ENCODE measurements around the gene BTAF1.

Gene BTAF1

DNA sequence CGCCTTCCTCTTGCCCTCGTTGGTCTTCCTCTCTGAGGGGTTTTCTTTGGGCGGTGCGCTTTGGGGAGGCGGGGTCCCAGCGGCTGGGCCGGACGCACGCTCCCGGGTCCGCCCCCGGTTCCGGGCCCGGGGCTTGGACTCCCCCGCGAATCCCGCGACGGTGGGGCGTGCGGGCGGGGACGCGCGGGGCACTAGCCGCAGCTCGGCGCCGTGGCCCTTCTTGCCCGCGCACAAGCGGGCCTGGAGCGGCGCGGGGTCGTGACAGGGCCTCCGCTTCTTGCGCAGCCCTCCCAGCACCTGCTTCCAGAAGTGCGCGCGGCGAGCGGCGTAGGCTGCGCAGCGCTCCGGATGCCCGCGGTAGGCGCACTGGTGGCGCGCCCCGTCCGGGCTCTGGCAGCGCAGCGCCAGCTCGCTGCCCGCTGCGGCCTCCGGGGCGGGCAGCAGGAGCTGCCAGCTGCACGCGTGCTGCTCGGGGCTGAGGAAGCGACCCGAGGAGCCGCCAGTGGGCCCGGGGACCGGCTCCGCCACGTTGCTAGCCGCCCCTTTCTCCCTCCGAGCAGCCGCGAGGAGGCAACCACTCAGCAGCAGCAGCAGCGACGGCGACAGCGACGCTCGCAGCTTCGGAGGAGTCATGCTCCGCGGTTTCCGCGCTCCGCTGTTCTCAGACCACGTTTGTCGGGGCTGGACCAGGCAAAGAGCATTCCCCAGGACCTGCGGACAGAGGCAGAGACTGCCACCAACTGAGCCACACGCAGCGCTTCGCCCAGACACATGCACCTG is 15.0 kb upstream of the BTAF1 start:
- peak; percentile 55 for DNase-seq (ENCODE audit: low read depth)

DNA sequence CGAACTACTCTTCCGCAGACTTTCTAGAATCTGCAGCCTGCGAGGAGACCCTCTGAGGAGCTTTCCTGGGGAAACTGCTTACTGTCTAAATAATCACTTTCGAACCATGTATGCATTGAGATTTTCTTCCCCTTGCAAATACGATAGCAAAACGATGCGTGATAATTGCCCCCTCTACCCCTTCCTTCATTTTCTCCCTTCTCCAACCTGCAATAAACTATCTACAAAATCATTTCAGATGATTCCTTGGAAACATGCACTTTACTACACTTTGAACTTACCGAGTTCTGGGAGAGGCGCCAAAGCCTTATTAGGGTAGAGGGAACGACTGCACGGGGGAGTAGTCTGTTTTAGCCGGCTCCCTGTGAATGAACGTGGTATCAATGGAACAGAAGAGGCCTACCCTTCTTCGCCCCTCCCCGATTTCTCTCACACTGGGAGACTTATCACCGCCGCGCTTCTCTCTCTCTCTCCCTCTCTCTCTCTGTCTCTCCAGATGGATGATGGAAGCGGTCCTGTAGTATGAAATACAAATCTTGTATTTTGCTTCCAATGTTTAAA is 14.4 kb upstream of the BTAF1 start, which contains the start of gene FGFBP3:
TSS of gene FGFBP3 (minus strand) at position 370 of the 561 bp plus-strand sequence. CDS start 517 bp downstream, outside the sequence.
- DNase-seq (ENCODE audit: low read depth): peak; percentile 17

DNA sequence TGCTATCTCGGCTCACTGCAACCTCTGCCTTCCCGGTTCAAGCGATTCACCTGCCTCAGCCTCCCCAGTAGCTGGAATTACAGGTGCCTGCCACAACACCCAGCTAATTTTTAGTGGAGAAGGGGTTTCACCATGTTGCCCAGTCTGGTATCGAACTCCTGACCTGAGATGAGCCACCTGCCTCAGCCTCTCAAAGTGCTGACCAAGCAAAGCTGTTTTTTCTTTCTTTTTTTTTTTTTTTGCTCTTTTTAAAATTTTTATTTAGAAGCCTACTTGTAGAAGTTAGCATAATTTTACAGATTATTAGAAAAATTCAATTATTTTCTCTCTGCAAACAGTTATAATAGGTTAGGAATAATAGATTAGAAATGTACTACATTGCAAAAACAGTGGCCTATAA is 13.1 kb upstream of the BTAF1 start:
- no peak for DNase-seq (ENCODE audit: low read depth)

DNA sequence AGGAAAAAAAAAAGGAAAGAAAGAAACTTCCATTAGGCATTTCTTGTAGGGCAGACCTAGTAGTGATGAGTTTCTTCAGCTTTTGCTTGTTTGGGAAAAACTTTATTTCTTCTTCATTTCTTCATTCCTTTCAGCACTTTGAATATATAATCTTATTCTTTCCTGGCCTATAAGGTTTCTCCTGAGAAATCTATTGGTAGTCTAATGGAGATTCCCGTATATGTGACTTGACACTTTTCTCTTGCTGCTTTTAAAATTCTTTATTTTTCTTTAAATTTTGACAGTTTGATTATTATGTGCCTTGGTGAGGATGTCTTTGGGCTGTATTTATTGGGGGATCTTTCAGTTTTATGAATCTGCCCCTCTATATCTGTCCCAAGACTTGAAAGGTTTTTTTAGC is 3.9 kb upstream of the BTAF1 start:
- no peak for DNase-seq (ENCODE audit: low read depth)

DNA sequence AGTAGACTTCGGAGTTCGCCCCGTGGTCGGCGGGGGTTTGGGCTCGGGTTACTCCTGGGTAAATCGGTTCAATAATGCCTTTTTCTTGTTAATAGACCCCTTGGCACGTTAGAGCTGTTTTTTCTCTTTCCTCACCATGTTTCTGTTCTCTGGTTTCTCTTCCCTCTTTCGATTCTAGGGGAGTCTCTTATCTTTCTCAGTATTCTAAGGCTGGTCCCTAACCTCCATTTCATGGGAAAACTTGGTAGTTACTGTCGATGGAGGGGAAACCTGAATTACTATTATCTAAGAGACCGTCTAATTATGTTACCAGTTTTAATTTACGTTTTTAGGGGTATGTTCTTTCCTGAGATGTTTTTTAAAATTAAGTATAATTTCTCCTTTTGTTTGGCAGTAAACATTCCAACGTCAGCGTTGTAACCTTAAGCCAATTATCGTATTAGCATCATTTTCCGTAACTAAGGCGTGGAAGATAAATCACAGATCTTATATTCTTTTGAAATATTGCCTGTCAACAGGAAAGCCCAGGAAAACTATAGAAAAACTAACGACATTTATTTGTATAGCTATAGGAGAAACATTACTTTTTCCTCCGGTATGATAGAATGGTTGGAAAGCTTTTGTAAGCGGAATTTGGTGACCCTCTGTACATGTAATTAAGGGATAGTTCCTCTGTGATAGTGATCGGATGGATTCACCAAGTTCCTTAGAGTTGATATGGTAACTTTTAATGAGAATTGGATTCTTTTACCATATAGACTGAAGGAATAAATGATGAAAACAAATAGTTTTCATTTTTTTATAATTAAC is 847 bp downstream of the BTAF1 start:
- DNase-seq (ENCODE audit: low read depth): no peak

DNA sequence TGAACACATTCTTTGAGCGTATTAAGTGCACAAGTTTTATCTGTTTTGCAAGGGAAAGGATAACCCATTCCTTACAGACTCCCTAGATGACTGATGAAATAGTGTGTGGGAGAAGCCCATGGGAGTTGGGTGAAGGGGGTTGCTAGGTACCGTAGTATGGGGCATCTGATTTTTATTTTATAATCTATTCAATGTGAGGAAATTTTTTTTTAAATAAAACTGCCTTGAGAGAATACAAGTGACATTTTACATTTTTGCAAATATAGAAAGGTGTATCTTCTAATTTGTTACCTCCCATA is 1.4 kb downstream of the BTAF1 start:
- no peak for DNase-seq (ENCODE audit: low read depth)

DNA sequence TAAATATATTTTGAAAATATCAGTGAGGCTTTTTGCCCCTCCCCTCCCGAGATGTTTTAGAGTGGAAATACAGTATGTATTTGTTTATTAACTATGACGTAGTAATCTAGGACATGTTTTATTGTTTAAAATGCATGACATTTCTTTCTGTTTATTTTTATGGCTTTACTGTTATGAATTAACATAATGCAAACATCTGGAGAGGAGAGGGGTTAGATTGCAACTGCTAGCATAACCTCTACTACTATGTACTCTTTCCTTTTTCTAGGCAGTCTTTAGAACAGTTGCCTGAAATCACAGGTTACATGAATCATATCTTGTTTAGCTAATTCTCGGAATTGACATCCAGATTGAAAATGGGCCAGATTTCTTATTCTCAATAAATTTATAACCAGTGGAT is 7.4 kb downstream of the BTAF1 start:
- DNase-seq (ENCODE audit: low read depth): no peak

DNA sequence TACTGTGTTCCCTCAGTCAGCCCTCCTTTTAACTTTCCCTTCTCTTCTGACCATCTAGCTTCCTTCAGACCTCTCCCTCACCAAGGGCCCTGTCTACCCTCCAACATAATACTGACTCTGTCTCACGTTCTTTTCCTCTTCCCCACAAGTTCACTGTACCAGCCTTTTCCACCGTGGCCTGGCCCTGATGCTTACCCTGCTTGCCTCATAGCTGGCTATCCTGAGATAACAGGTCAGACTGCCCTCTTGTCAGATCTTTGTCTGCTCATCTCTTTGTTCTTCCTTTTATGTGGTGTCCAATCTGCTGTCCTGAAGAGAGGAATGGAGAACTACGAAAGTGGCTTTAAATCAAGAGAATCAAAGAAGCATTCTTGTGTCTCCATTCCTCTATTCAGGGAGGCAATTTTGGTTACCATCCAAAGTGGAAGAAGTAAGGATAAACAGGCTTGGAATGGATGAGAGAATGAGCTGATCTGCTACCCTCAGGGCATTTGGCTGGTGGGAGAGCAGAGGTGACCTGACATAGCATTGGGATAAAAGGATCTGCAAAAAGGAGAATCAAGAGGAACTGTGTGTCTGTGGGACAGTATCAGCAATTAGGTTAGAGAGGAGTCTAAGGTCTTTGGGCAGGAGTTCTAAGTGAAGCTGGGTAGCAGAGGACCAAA is 8.1 kb downstream of the BTAF1 start:
- no peak for DNase-seq (ENCODE audit: low read depth)

DNA sequence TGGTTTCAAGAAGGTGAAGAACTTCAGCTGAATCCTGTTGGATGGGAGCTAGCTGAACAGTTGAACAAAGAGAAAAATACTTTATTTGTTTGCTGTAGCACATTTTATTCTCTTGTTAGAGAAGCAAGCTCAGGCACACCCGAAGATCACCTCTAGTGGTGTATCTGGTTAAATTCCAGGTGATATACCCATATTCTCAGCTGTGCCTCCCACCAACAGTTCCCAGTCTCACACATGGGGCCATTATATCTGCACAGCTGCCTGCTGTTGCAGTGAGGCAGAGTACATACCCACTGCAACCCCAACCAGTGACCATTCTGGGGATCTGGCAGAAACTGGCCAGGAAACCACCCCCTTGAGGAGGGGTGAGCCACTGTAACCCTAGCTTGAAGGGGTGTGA is 9.2 kb downstream of the BTAF1 start:
- no peak for DNase-seq (ENCODE audit: low read depth)

DNA sequence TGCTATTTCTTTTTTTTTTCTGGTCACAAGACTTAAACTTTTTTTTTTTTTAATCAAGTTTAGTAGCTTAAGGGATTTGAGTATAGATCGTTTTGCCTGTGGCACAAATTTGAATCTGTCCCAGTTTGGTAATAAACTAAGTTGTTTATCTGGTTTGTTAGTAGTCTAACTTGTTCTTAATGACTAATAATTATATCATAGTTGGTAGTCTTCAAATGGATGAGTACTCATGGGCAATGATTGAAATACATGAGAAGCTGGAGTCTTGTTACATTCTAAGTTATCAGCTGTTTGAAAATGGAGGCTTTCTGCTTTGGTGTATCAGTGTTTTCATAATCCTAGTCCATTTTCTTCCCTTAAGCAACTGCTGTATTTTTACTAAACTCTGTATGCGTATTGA is 12.3 kb downstream of the BTAF1 start:
- no peak for DNase-seq (ENCODE audit: low read depth)

DNA sequence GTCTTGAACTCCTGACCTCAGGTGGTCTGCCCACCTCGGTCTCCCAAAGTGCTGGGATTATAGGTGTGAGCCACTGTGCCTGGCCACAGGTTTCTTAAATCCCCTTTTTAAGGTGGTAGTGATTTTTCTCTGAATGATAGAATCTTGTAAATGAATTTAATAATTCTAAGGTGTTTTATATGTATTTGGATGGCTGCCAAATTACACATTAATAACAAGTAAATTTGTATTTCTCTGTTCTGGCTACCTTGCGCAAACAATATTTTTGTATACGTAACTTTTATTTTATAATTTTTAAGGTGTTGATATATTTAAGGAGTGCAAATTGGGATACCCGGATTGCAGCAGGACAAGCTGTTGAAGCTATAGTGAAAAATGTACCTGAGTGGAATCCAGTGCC is 16.1 kb downstream of the BTAF1 start:
- DNase-seq (ENCODE audit: low read depth): no peak

DNA sequence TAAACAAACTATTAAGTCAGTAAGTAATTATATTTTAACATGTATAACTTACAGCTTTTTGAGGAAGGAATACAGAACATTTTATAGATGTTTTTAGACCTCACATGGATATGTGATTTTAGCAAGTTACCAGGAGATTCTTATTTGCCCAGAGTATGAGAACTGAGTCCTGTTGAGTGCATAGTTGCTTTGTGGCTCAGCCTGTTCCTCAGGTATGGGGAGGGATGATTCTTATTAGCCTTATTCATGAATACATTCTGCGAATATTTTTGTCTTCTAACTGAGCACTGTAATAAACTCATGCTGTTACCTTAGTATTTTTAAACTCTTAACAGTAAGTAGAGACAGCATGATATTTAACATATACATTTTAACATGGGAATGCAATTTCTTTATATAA is 17.9 kb downstream of the BTAF1 start:
- no peak for DNase-seq (ENCODE audit: low read depth)

DNA sequence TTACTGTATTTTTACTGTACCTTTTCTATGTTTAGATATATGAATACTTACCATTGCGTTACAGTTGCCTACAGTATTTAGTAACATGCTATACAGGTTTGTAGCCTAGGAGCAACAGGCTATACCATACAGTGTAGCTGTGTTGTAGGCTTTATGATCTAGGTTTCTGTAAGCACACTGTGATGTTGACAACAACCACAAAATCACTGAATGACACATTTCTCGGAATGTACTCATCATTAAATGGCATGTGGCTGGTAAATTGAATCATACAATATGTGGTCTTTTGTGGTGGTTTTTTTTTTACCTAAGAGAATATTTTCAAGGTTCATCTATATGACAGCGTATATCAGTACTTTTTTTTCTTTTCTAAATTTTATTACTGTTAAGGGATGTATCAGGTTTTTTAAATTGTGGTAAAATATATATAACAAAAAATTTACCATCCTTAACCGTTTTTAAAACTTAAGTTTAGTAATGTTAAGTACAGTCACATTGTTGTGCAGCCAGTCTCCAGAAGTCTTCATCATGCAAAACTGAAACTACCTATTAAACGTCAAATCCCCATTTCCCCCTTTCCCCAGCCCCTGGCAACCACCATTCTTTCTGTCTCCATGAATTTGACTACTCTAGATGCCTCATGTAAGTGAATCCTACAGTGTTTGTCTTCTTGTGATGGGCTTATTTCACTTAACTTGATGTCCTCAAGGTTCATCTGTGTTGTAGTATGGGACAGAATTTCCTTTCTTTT is 21.5 kb downstream of the BTAF1 start:
- DNase-seq (ENCODE audit: low read depth): no peak

DNA sequence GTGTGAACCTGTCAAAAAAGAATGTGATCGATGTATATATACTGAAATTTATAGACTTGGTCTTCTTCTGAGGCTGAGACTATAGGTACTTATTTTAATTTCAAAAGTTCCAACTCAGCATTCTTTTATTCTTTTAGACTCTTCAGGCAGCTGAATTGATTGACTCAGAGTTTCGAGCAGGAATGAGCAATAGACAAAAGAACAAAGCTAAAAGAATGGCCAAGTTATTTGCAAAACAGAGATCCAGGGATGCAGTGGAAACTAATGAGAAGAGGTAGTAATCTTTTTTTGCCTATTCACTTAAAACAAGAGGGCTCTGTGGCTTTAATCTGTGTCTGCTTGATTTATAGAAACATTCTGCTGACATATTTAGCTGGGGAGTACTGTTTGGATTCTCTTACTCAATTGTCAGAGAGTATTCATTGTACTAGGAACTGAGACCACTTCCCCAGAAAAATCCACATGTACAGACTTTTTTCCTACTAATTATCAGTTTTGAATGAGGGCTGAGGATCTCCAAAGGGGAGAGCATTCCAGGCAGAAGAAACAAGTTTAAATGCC is 30.1 kb downstream of the BTAF1 start:
- no peak for DNase-seq (ENCODE audit: low read depth)

DNA sequence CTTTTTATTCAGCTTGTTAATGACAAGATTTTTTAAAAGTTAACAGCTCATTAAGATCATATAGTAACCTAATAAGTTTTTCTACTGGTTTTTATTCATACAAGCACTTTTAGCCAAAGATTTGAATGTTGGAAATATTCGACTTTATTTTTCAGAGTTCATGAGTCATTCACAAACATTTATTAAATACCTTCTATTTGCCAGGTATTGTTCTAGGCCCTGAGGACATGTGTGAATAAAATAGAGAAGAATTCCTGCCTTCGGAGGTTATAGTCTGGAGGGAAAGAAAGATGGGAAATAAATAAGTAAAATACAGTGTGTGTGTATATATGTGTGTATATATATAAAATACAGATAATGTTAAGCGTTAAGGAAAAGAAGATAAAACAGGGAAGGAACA is 31.5 kb downstream of the BTAF1 start:
- DNase-seq (ENCODE audit: low read depth): no peak

DNA sequence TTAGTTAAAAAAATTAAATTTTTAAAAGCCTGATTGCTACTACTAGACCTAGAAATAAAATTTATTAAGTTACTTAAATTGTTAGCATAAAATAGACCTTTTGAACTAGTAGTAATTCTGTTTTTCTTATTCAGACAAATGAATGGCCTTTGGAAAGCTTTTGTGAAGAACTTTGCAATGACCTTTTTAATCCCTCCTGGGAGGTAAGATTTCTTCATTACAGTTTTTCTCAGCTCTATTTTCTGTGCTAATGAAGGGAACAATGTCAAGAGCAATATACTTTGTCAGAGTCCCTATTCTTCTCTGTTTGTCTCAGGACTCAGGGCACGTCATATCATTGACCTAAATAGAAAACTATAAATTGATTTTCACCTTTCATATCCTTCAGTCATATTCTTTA is 33.5 kb downstream of the BTAF1 start:
- no peak for DNase-seq (ENCODE audit: low read depth)

DNA sequence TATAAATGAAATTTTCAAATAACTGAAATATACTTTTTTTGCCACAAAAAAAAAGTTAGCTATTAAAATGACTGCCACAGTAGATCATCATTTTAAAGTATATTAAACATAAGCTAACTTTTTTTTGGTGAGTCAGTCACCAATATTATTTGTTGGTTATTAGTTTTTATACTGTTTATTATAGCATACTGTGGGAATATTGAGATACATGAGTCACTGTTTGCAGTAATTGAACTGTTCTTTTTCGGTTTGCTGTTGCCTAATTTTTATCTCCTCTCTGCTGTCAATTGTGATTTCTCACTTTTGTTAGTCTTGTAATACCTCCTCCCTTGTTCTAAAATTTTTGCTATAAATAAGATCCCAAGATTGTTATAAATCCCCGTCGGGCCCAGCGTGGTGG is 45.7 kb downstream of the BTAF1 start:
- no peak for DNase-seq (ENCODE audit: low read depth)

DNA sequence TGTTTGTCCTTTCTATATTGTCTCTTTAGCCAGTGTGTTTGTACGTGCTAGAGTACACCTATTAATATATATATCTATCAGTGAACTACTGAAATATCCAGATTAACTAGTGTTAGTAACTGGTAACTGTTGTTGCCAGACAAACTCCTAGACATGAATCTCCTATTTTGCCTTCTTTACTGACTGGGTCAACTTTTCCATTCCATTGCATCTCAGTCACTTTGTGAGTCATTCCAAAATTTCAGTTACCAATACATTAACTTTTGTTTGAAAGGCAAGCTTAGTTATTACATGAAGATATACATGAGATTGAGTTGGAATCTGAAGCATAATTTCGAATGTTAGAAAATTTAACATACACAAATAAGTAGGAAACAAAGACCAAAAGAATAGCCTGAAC is 51.4 kb downstream of the BTAF1 start:
- DNase-seq (ENCODE audit: low read depth): no peak

DNA sequence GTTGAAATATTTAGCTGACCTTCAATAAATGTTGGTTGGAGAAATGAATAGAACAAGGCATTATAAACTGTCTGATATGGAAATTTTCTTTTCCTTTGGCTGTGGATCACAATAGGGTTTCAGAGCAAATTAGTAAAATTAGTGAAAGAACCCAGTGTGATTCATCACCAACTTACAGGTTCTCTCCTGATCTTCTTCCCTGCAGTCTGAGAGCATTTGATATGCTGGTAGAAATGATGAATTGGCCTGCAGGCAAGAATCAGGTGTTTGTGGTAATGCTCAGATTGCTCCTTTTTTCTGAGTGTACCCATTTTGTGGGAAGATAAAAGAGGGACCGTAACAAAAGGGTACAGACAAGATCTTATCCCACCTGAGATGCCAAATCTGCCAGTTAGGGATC is 51.9 kb downstream of the BTAF1 start:
- no peak for DNase-seq (ENCODE audit: low read depth)

DNA sequence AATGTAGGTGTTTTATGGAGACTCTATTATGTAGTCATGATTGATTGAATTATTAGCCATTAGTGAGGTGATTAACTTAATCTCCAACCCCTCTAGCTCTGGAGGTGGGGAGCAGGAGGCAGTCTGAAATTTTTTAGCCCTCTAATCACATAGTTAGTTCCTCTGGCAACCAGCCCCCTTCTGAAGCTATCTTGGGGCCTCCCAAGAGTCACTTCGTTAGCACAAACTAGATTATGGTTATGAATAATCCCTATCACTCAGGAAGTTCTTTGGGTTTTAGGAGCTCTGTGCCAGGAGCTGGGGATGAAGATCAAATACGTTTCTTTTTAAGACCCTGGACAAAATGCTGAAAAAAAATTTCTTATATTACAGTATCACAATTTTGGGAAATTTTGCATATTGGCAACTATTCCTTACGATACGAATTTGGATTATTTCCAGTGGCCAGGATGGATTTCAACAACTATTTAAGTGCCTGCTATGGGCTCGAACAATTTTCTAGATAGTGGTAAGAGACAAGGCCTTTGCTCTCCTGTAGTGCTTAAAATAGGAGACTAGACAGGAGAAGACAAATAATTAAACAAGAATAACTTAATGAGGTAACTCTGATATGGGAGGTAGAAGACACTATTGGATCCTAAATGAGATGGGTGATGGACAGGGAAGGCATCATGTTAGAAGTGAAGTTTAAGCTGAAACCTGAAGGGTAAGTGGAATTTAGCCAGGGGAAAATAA is 52.9 kb downstream of the BTAF1 start:
- DNase-seq (ENCODE audit: low read depth): no peak

DNA sequence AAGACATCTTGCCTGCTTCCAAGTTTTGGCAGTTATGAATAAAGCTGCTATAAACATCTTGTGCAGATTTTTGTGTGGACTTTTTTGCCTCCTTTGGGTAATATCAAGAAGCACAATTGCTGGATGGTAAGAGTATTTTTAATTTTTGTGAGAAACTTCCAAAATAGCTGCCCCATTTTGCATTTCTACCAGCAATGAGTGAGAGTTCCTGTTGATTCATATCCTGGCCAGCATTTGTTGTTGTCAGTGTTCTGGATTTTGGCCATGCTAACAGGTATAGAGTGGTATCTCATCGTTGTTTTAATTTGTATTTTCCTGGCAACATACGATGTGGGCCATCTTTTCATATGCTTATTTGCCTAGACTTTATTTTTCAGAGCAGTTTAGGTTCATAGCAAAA is 53.9 kb downstream of the BTAF1 start:
- no peak for DNase-seq (ENCODE audit: low read depth)

Measured in activated T-cell treated with anti-CD3 and anti-CD28 coated beads for 1 hour (primary cell).